HG02981 (cell line): ENCODE results near the gene PAQR6.
A peak's percentile ranks its signal among the peaks of the same experiment; 100 is the strongest.
"Not testable (repeated sequence)": the region's sequence is repeated elsewhere in the genome, so short reads cannot be mapped to it uniquely, and the experiment has no call there.

Experiments used
- ATAC-seq: cut with Tn5 transposase; IDR thresholded peaks from one replicate; pipeline ENCODE4 v1.9.1; 2021; ENCODE audit warnings: mild to moderate bottlenecking, moderate library complexity; ENCODE audit not compliant: unreplicated experiment

PAQR6 gene

DNA sequence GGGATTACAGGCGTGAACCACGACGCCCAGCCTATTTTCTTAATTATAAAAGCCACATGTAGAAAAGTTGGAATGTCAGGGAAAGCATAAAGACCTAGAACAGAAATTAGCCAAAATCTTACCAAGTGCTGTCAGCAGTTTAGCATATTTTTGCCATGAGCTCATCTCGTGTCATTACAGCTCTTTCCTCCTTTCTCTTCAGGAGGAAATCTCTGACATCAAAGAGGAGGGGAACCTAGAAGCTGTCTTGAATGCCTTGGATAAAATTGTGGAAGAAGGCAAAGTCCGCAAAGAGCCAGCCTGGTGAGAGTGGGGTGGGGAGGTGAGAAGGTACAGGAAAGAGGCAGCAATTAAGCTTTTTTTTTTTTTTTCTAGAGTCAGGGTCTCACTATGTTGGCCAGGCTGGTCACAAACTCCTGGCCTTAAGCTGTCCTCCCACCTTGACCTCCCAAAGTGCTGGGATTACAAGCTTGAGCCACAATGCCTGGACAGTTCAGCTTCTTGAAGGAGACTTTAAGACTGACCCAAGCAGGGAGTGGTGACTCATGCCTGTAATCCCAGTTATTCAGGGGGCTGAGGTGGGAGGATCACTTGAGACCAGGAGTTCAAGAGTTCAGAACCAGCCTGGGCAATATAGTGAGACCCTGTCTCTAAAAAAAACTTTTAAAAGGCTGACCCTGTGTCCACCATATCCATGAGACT lies 14.3 kb downstream of the PAQR6 start:
- no peak for ATAC-seq

DNA sequence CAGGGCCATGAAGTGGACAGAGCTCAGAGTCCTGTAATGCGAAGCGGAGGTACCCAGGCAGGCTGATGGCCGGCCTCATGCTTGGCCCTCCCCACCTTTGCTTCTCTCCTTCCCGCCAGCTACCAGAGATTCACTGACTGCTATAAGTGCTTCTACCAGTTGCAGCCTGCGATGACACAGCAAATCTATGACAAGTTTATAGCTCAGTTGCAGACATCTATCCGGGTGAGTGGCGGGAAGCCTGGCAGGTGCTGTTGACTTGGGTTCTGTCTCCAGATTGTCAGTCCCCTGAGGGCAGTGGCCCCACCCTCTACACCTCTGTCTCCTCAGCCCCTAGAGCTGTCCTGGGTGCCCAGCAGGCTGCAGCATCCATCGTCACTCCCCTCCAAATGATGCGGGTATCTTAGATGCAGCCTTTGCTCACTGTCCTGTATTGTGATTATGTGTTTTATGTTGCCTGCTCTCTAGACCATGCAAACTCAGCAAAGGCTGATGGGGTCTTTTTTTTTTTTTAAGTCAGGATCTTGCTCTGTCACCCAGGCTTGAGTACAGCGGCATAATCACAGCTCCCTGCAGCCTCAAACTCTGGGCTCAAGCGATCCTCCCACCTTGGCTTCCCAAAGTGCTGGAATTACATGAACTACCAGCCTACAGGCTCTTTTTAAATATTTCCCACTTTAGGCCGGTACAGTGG lies 15.5 kb downstream of the PAQR6 start:
- ATAC-seq, result no peak

DNA sequence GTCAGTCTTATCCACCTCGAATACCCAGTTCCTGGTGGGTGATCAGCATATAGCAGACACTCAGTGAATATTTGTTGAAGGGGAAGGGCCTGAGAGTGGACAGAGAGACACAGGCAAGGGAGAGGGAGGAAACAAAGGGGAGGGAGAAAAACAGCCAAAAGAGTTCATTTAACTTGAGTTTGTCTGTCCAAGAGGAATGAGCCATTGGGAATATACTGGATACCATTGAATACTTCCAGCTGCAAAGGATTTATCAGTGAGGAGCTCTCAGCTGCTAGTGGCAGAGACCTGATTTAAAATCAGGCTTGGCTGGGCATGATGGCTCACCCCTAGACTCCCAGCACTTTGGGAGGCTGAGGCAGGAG lies 17.4 kb downstream of the PAQR6 start:
- no peak for ATAC-seq

DNA sequence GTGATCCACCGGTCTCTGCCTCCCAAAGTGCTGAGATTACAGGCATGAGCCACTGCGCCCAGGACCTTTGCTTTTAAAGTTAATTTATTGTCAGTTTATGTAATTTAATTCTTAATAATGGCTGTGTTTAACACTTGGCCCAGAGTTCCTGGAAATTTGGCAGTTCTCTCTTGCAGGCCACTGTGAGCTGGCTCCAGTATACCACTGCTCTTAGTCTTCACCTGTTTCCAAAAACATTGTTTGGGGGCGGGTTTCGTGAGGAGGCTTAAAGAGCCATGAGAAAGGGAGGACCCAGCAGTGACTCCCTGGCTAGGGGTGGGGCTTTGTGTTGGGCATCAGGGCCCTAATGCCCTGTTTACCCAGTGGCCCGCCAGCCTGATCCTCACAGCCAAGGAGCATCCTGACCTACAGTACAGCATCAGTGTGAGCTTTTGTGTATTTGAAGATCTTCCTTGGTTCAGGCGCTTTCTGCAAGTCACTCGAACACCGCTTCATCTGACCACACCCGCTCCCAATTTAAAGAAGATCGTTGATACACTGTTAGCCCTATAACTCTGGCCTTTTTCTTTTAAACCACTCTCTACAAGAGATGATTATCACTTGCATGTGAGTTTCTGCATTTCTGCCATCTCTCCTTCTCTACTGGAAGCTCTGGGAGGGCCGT lies 17.9 kb downstream of the PAQR6 start:
- ATAC-seq, result no peak

DNA sequence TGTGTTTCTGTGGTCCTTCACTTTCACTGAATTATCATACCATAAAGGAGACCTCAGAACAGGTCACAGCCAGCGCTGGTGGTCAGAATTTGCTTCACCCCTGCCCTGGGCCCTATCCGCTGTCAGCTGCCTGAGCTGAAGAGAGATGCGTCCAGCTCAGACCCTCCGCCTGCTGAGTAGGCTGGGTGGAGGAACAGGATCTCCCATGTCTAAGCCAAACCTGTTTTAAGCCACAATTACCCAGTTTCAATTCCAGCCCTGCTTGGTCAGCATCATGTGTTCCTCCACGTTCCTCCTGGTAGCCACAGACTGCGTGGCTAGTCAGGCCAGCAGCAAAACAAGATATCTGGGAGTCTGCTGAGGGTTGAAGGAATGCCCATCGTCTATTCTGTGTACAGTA lies 19.4 kb downstream of the PAQR6 start:
- ATAC-seq, result no peak

DNA sequence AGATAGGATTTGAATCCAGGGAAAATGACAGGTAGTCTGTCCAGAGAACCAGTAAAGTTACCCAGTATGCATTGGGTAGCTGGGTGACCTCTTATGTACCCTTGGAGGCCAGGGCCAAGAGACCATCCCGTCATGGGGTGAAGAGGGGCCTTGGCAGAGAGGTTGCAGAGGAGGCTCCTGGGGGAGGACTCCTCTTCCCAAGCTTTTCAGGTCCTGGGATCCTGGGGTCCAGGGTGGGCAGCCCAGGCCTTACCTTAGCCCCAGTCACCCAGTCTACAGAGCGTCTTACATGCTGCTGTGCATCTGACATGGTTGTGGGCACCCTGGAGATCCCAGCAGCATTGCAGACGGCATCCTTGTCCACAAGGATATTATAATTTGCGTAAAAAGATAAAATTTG lies 21.1 kb downstream of the PAQR6 start:
- ATAC-seq, result no peak

DNA sequence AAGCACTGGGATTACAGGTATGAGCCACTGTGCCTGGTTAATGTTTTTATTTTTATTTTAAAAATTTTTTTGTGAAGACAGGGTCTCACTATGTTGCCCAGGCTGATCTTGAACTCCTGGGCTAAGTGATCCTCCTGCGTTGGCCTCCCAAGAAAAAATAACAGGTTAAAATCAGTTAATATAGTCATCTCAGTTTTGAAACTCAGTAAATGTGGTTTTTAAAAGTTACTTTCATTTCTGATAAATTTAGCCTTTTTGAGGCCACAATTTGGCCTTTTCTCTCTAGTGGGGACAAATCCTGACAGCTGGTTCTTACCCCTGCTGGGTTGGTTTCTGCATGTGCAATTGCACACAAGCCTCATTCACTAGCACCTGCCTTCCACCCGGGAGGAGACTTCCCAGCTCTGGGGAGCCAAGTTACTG lies 21.7 kb downstream of the PAQR6 start:
- peak; percentile 48 for ATAC-seq

DNA sequence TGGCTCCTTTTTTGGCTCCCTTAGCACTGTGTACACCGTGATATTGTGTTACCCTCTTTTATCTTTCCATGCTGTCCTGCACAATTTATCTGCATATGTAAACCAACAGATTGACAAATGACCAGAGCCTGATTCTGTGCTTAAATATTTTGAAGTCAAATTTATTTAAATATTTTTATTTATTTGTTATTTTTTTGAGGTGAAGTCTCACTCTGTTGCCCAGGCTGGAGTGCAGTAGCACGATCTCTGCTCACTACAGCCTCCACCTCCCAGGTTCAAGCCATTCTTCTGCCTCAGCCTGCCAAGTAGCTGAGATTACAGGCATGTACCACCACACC lies 22.2 kb downstream of the PAQR6 start:
- no peak for ATAC-seq

DNA sequence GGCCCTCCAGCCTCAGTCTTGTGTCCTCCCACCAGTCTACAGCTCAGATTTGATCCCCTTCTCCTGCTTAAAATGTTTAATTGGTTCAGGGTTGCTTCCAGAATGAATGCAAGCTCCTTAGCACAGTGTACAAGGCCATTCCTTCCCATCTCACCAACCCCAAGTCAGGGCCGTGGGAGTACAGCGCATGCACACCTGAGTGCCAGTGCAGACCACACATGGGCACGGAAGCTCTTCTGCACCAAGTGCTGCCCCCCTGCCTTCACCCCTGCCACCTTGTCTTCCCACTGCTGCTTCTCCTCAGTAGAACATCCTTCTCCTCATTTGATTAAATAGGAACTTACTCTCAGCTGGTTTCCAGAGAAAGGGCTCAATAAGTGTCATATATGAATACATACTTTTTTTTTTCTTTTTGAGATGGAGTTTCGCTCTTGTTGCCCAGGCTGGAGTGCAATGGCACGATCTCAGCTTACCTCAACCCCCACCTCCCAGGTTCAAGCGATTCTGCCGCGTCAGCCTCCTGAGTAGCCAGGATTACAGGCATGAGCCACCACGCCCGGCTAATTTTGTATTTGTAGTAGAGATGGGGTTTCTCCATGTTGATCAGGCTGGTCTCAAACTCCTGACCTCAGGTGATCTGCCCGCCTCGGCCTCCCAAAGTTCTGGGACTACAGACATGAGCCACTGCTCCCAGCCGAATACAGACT lies 25.7 kb downstream of the PAQR6 start:
- ATAC-seq, result no peak

DNA sequence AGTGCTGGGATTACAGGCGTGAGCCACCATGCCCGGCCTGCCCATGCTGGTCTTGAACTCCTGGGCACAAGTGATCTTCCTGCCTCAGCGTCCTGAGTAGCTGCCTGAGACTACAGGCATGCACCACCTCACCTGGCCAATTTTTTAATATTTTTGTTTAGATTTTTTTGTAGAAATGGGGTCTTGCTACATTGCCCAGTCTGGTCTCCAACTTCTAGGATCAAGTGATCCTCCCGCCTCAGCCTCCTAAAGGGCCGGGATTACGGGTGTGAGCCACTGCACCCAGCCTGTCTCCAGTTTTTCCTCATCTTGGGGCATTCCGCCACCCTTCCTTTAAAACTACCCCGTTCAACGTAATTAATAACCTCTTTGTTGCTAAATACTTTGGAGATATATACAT lies 27.6 kb downstream of the PAQR6 start:
- no peak for ATAC-seq

DNA sequence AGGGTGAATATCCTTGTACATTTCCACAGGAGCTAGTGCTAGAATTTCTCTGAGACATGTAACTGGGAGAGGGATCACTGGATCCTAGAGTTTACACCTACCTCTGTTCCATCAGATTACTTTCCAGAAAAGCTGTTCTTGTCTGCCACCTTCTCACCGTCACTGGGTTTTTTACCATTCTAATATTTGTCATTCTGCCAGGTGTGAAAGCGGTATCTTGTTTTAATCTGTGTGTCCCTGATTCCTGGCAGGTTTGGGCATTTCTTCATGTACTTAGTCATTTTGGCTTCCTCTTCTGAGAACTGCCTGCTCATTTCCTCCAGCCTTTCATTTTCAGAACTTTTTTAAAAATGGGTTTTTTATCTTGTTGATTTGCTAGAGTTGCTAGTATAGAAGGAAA lies 30.0 kb downstream of the PAQR6 start:
- ATAC-seq, result no peak

DNA sequence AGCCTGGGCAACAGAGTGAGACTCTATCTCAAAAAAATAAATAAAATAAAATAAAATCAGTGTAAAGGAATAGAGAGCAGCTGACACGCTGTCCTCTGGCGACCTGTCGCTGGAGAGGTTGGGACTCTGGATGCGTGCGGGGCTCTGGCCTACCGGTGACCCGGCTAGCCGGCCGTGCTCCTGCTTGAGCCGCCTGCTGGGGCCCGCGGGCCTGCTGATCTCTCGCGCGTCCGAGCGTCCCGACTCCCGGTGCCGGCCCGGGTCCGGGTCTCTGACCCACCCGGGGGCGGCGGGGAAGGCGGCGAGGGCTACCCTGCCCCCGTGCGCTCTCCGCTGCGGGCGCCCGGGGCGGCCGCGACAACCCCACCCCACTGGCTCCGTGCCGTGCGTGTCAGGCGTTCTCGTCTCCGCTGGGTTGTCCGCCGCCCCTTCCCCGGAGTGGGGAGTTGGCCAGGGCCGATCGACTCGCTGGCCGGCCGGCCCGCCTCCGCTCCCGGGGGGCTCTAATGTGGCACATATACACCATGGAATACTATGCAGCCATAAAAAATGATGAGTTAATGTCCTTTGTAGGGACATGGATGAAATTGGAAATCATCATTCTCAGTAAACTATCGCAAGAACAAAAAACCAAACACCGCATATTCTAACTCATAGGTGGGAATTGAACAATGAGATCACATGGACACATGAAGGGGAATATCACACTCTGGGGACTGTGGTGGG lies 31.3 kb downstream of the PAQR6 start:
- ATAC-seq, result not testable (repeated sequence)

DNA sequence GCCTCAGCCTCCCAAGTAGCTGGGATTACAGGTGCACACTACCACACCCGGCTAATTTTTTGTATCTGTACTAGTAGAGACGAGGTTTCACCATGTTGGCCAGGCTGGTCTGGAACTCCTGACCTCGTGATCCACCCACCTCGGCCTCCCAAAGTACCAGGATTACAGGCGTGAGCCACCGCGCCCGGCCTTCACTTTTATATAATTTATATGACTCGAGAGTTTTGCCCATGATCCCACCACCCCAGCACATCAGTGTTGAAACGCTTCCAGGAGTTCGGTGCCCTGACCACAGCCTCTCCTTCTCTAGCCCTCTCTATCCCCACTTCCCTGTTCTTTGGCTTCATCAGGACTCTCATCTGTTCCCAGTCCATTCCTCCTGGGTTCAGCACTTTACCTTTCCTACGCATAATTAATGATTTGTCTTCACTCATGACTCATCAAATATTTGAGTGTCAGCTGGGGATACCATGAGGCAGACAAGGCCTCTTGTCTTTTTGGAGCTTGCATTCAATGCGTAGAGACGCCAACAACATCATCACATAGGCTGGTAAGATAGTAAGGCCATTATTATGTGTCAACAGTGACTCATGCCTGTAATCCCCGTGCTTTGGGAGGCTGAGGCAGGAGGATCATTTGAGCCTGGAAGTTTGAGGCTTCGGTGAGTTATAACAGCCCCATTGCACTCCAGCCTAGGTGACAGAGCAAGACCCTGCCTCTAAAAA lies 33.7 kb downstream of the PAQR6 start:
- ATAC-seq, result no peak

DNA sequence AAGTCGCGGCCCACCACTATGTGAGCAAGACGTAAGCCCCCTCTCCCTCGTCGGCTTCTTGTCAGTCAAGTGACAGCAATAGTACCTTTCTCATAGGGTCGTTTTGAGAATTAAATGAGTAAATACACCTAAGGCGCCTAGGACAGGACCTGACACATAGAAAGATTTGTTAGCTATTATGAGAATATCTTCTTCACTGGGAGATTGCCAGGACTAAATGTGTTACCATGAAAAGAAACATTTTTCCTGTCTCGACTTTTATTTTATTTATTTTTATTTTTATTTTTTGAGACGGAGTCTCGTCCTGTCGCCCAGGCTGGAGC lies 34.3 kb downstream of the PAQR6 start:
- no peak for ATAC-seq

DNA sequence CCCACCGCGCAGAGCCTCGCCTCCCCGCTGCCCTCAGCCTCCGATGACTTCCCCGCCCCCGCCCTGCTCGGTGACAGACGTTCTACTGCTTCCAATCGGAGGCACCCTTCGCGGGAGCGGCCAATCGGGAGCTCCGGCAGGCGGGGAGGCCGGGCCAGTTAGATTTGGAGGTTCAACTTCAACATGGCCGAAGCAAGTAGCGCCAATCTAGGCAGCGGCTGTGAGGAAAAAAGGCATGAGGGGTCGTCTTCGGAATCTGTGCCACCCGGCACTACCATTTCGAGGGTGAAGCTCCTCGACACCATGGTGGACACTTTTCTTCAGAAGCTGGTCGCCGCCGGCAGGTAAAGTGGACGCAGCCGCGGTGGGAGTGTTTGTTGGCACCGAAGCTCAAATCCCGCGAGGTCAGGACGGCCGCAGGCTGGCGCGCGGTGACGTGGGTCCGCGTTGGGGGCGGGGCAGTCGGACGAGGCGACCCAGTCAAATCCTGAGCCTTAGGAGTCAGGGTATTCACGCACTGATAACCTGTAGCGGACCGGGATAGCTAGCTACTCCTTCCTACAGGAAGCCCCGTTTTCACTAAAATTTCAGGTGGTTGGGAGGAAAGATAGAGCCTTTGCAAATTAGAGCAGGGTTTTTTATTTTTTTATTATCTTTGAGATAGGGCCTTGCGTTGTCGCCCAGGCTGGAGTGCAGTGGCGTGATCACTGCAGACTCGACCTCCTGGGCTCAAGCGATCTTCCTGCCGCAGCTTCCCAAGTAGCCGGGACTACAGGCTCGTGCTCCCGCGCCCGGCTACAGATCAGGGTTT lies 34.8 kb downstream of the PAQR6 start, which contains the start of gene PMF1:
Gene PMF1, plus strand, starts transcription at position 175 of the 811 bp plus-strand sequence. Its CDS starts 9 bp downstream, at position 184.
- ATAC-seq, result peak; percentile 90

DNA sequence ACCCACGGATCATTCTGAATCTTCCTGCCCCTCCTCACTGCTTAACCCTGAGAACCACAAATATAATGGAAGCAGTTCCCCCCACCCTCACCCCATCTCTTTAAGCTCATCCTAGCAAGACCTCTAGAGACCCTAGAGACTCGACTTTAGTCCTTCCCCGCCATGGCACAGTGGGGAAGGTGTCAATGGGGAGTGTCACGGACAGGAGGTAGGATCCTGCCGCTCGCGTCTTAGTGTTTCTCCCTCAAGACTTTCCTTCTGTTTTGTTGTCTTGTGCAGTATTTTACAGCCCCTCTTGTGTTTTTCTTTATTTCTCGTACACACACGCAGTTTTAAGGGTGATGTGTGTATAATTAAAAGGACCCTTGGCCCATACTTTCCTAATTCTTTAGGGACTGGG lies 35.7 kb downstream of the PAQR6 start:
- ATAC-seq, result no peak

DNA sequence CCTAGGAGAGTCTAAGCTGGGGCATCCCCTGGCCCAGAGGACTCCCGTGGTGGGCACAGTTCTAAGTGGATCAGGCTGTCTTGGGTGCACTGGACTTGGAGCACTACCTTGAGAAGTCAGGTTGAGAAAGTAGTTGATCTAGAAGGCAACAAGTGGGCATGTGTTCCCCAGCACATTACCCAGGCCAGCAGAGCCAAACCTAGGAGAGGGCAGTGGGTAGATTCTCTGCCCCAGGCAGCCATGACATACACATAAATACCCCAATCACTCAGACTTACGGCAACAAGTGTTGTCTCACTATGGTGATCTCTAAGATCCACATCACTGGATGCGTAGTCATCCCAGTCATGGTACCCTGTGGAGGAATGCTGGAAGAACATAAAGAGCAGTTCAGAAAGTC lies 36.6 kb downstream of the PAQR6 start:
- ATAC-seq, result no peak

DNA sequence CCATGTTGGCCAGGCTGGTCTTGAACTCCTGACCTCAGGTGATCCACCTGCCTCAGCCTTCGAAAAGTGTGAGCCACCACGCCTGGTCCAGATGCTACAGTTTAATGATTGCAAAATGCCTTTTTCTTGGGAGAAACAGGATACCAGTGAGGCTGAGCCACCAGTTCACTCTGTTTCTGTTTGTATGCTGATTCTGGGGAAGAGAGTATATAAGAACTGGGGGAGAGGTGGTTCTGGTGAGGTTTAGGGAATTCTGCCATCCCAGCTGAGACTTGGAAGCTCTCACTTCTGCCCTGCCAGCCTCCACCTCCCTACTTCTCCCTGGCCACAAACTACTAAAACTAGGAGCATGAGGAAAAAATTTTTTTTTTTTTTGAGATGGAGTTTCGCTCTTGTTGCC lies 43.2 kb downstream of the PAQR6 start:
- no peak for ATAC-seq

DNA sequence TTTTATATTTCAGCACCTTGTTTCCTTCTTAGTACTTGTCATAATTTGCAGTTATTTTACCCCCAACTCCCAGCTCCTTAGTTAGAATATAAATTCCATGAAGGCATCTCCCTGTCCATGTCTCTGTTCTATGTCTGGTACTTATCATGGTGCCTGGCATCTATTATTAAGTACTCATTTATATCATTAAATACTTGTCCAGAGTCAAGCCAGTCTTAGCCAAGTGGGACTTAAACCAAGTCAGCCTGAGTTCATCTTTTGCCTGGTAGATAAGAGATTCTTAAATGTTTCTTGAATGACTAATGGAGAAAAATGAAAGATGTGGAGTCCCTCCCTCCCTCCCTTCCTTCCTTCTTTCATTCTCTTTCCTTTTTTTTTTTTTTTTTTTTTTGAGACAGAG lies 44.5 kb downstream of the PAQR6 start:
- no peak for ATAC-seq

DNA sequence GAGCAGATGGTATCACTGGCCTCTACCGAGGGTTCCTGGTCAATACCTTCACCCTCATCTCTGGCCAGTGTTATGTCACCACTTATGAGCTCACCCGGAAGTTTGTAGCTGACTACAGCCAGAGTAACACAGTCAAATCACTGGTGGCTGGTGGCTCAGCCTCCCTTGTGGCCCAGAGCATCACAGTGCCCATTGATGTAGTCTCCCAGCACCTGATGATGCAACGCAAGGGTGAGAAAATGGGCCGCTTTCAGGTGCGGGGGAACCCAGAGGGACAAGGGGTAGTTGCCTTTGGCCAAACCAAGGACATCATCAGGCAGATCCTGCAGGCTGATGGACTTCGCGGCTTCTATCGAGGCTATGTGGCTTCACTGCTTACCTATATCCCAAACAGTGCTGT lies 47.8 kb downstream of the PAQR6 start:
- no peak for ATAC-seq
